Neural cell (in vitro differentiated cells): ENCODE results near the gene IDH1. TPM values are rescaled to one million over a fixed set of nuclear protein-coding genes. Genes with fewer than 3 reads are reported as not detected.

Experiments used
- H2AFZ ChIP-seq: fragments of 200-600, 300-800 bp; sonication (generic), shearing (Covaris generic); 2 replicates; pipeline ENCODE4 v1.6.0; 2014; ENCODE audit warnings: low read depth, mild to moderate bottlenecking, antibody characterized with exemption, low read length, moderate library complexity
- H3F3A ChIP-seq: fragments of 200-600 bp; shearing (Covaris generic); 2 replicates; pipeline ENCODE4 v1.6.1; 2016; ENCODE audit warnings: mild to moderate bottlenecking, moderate library complexity, mixed read lengths, antibody characterized with exemption, low read length; ENCODE audit not compliant: insufficient read depth, poor library complexity, severe bottlenecking
- H3K27ac ChIP-seq: fragments of 200-600, 300-800 bp; sonication (generic), shearing (Covaris generic); 2 replicates; pipeline ENCODE4 v1.5.1; 2014; ENCODE audit warnings: mild to moderate bottlenecking, low read length, moderate library complexity
- H3K27me3 ChIP-seq: fragments of 300-800, 200-600 bp; sonication (generic), shearing (Covaris generic); 2 replicates; pipeline ENCODE4 v1.6.0; 2014; ENCODE audit warnings: mild to moderate bottlenecking, low read depth, low read length, moderate library complexity; ENCODE audit not compliant: insufficient read depth
- H3K36me3 ChIP-seq: fragments of 300-800, 200-600 bp; sonication (generic), shearing (Covaris generic); 2 replicates; pipeline ENCODE4 v1.5.1; 2014; ENCODE audit warnings: mild to moderate bottlenecking, antibody characterized with exemption, low read length, moderate library complexity; ENCODE audit not compliant: insufficient read depth
- H3K4me2 ChIP-seq: fragments of 300-800, 200-600 bp; sonication (generic), shearing (Covaris generic); 2 replicates; pipeline ENCODE4 v1.6.0; 2014; ENCODE audit warnings: mild to moderate bottlenecking, low read length
- H3K4me3 ChIP-seq: fragments of 300-800, 200-600 bp; sonication (generic), shearing (Covaris generic); 2 replicates; pipeline ENCODE4 v1.5.1; 2014; ENCODE audit warnings: mild to moderate bottlenecking, low read length, moderate library complexity
- H3K79me2 ChIP-seq: fragments of 200-600 bp; shearing (Covaris generic); replicated peaks from 2 replicates; pipeline ENCODE4 v1.6.0; 2014; ENCODE audit warnings: mild to moderate bottlenecking, low read length, moderate library complexity; ENCODE audit not compliant: insufficient read depth
- H3K9ac ChIP-seq: fragments of 300-800, 200-600 bp; sonication (generic), shearing (Covaris generic); 2 replicates; pipeline ENCODE4 v1.6.1; 2016; ENCODE audit warnings: mild to moderate bottlenecking, low read length, mixed read lengths
- H3K9me2 ChIP-seq: fragments of 200-600 bp; shearing (Covaris generic); 2 replicates; pipeline ENCODE4 v1.6.1; 2016; ENCODE audit warnings: mild to moderate bottlenecking, low read length, mixed read lengths; ENCODE audit not compliant: insufficient read depth
- H3K9me3 ChIP-seq: fragments of 200-600, 300-800 bp; sonication (generic), shearing (Covaris generic); 2 replicates; pipeline ENCODE4 v1.6.1; 2016; ENCODE audit warnings: mild to moderate bottlenecking, mixed run types, low read length, moderate library complexity, mixed read lengths
- H4K20me1 ChIP-seq: fragments of 200-600 bp; shearing (Covaris generic); 2 replicates; pipeline ENCODE4 v1.6.1; 2016; ENCODE audit warnings: mild to moderate bottlenecking, mixed run types; ENCODE audit not compliant: insufficient read depth
- EP300 ChIP-seq: fragments of 450-650 bp; conservative IDR thresholded peaks from 2 replicates; pipeline ENCODE4 v1.6.1; 2014; ENCODE audit warnings: antibody characterized with exemption, mild to moderate bottlenecking, moderate library complexity; ENCODE audit not compliant: poor library complexity, severe bottlenecking
- EZH2 ChIP-seq: fragments of 200-600, 300-800 bp; shearing (Covaris generic), sonication (generic); IDR thresholded peaks from 2 replicates; pipeline ENCODE4 v1.6.1; 2014; ENCODE audit warnings: antibody characterized with exemption, low read length, borderline replicate concordance, mild to moderate bottlenecking; ENCODE audit not compliant: insufficient read depth, poor library complexity, severe bottlenecking
- MXI1 ChIP-seq: fragments of 450-650 bp; conservative IDR thresholded peaks from 2 replicates; pipeline ENCODE4 v1.6.1; 2014; ENCODE audit warnings: antibody characterized with exemption, mild to moderate bottlenecking; ENCODE audit not compliant: poor library complexity, severe bottlenecking
- POLR2AphosphoS5 ChIP-seq: IDR thresholded peaks from 2 replicates; pipeline ENCODE4 v1.6.1; 2012
- RAD21 ChIP-seq: fragments of 450-650 bp; conservative IDR thresholded peaks from 2 replicates; pipeline ENCODE4 v1.6.1; 2014; ENCODE audit warnings: antibody characterized with exemption, mild to moderate bottlenecking, moderate library complexity
- SMC3 ChIP-seq: fragments of 450-650 bp; conservative IDR thresholded peaks from 2 replicates; pipeline ENCODE4 v1.6.1; 2014; ENCODE audit warnings: antibody characterized with exemption, mild to moderate bottlenecking, moderate library complexity; ENCODE audit not compliant: poor library complexity
- TAF1 ChIP-seq: IDR thresholded peaks from 2 replicates; pipeline ENCODE4 v1.6.1; 2012; ENCODE audit warnings: low read depth
- polyA plus RNA-seq: library from polyadenylated mRNA; depleted of rRNA; stranded (reverse); fragments of >200 nt; gene quantifications from 2 replicates; pipeline ENCODE4 v1.2.3, GENCODE V29; 2014
- TF ChIP-seq, protein P1 (sequence below): IDR thresholded peaks from 2 replicates; pipeline ENCODE4 v1.6.1; 2012; ENCODE audit warnings: borderline replicate concordance
- TF ChIP-seq, protein P2 (sequence below): fragments of 450-650 bp; IDR thresholded peaks from 2 replicates; pipeline ENCODE4 v1.5.1; 2014; ENCODE audit warnings: antibody characterized with exemption, mild to moderate bottlenecking, moderate library complexity; ENCODE audit not compliant: poor library complexity, severe bottlenecking

IDH1 gene
- polyA plus RNA-seq, 1 donor from 2014 or later: 354 TPM

DNA sequence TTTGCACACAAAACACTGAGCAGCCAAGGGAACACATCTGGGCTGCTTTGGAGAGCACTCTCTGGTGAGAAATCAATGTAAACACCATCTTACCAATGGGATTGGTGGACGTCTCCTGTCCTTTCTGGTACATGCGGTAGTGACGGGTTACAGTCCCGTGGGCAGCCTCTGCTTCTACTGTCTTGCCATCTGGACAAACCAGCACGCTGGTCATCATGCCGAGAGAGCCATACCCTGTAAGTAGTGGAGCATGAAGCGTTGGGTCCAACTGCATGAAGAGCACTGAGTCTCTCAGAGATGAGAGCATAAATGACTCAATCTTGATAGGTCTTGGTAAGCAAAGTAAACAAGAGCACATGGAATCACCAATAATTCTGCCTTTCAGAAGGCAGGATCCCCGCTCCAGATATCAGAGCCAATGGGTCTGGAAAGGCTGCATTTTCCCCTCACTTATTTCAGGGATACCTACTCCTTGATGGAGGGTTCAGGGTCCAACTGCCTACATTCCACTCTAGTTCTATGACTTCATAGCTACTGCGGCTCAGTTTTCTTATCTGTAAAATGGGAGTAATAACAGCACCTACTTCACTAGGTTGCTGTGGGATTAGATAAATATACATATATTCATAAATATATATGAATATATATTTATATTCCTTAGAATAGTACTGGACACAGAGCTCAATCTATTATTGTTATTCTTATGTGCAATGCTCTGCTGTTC lies 14.9 kb downstream of the IDH1 start:
- H3K9me2 ChIP-seq: no peaks in the 10 kb centered on the region
- no peak overlapping the region for H3K27ac ChIP-seq
- peaks cover 5% of the 10 kb centered on the region for H3F3A ChIP-seq
- H3K79me2 ChIP-seq: no peaks in the 10 kb centered on the region
- peaks cover 12% of the 10 kb centered on the region for H3K36me3 ChIP-seq
- no peak overlapping the region for H3K4me3 ChIP-seq
- no peak overlapping the region for H2AFZ ChIP-seq
- no peak overlapping the region for H3K4me2 ChIP-seq
- no peaks in the 10 kb centered on the region for H3K9me3 ChIP-seq
- H3K9ac ChIP-seq: no peak overlapping the region
- TF ChIP-seq TAF1 (no peak), EZH2 (no peak), SMC3 (no peak), MXI1 (no peak), EP300 (no peak), POLR2AphosphoS5 (no peak)
- TF ChIP-seq, protein P1, sequence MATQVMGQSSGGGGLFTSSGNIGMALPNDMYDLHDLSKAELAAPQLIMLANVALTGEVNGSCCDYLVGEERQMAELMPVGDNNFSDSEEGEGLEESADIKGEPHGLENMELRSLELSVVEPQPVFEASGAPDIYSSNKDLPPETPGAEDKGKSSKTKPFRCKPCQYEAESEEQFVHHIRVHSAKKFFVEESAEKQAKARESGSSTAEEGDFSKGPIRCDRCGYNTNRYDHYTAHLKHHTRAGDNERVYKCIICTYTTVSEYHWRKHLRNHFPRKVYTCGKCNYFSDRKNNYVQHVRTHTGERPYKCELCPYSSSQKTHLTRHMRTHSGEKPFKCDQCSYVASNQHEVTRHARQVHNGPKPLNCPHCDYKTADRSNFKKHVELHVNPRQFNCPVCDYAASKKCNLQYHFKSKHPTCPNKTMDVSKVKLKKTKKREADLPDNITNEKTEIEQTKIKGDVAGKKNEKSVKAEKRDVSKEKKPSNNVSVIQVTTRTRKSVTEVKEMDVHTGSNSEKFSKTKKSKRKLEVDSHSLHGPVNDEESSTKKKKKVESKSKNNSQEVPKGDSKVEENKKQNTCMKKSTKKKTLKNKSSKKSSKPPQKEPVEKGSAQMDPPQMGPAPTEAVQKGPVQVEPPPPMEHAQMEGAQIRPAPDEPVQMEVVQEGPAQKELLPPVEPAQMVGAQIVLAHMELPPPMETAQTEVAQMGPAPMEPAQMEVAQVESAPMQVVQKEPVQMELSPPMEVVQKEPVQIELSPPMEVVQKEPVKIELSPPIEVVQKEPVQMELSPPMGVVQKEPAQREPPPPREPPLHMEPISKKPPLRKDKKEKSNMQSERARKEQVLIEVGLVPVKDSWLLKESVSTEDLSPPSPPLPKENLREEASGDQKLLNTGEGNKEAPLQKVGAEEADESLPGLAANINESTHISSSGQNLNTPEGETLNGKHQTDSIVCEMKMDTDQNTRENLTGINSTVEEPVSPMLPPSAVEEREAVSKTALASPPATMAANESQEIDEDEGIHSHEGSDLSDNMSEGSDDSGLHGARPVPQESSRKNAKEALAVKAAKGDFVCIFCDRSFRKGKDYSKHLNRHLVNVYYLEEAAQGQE: no peak
- H3K27me3 ChIP-seq: no peaks in the 10 kb centered on the region
- H4K20me1 ChIP-seq: no peaks in the 10 kb centered on the region

DNA sequence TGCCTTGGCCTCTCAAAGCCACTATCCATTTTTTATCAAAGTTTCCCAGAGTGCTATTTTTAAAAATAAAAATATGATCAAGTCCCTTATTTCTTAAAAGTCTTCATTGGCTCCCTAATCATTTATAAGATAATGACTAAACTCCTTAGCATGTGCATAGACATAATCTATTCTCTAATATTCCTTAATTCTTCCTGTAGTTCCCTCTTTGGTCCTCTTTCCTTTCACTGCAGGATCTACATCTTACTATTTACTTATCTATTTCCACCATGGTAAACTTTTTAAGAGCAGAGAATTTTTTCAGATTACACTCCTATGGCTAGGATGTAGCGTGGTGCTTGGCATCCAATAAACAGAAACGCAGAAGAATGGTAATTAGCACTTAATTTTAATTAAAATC lies 19.0 kb downstream of the IDH1 start:
- H2AFZ ChIP-seq: no peak overlapping the region
- peaks cover 5% of the 10 kb centered on the region for H3F3A ChIP-seq
- H4K20me1 ChIP-seq: no peaks in the 10 kb centered on the region
- H3K27ac ChIP-seq: no peak overlapping the region
- TF ChIP-seq SMC3 (no peak), RAD21 (no peak), POLR2AphosphoS5 (no peak), TAF1 (no peak), EP300 (no peak), MXI1 (no peak), EZH2 (no peak)
- TF ChIP-seq, protein P1: no peak
- TF ChIP-seq, protein P2, sequence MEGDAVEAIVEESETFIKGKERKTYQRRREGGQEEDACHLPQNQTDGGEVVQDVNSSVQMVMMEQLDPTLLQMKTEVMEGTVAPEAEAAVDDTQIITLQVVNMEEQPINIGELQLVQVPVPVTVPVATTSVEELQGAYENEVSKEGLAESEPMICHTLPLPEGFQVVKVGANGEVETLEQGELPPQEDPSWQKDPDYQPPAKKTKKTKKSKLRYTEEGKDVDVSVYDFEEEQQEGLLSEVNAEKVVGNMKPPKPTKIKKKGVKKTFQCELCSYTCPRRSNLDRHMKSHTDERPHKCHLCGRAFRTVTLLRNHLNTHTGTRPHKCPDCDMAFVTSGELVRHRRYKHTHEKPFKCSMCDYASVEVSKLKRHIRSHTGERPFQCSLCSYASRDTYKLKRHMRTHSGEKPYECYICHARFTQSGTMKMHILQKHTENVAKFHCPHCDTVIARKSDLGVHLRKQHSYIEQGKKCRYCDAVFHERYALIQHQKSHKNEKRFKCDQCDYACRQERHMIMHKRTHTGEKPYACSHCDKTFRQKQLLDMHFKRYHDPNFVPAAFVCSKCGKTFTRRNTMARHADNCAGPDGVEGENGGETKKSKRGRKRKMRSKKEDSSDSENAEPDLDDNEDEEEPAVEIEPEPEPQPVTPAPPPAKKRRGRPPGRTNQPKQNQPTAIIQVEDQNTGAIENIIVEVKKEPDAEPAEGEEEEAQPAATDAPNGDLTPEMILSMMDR: no peak
- no peaks in the 10 kb centered on the region for H3K9me2 ChIP-seq
- H3K9ac ChIP-seq: no peak overlapping the region
- H3K9me3 ChIP-seq: no peaks in the 10 kb centered on the region
- no peaks in the 10 kb centered on the region for H3K27me3 ChIP-seq
- H3K4me3 ChIP-seq: no peak overlapping the region
- H3K79me2 ChIP-seq: no peaks in the 10 kb centered on the region
- no peak overlapping the region for H3K4me2 ChIP-seq
- peaks cover 7% of the 10 kb centered on the region for H3K36me3 ChIP-seq
